ENCODE results near the gene UPF1.

Gene UPF1

DNA sequence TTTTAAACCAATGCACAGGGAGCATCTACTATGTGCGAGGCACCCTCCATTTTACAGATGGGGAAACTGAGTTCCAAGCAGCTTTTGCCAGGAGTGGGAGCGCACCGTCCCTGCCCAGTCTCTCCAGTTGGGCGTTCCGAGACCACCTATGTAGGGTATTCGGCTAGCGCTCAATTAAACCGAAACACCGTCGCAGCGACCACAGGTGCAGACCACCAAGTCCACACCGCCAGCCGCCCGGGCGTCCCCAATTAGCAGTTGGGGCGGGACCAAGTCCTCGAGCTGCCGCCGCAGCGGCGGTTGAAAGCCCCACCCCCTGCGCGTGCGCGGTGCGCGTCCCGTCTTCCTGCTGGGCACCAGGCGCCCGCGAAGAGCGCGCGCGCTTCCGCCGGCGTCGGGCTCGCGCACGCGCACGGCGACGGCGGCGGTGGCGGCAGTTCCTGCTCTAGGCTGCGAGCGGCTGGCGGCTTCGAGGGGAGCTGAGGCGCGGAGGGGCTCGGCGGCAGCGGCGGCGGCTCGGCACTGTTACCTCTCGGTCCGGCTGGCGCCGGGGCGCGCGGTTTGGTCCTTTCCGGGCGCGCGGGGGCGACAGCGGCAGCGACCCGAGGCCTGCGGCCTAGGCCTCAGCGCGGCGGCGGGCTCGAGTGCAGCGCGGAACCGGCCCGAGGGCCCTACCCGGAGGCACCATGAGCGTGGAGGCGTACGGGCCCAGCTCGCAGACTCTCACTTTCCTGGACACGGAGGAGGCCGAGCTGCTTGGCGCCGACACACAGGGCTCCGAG, at the start of gene UPF1:
TSS of gene UPF1 (plus strand) at position 436 of the 782 bp plus-strand sequence. CDS start at position 687, 251 bp downstream.
- peak; percentile 89 for DNase-seq (ENCODE audit: low read depth)
- TF ChIP-seq, protein P1, sequence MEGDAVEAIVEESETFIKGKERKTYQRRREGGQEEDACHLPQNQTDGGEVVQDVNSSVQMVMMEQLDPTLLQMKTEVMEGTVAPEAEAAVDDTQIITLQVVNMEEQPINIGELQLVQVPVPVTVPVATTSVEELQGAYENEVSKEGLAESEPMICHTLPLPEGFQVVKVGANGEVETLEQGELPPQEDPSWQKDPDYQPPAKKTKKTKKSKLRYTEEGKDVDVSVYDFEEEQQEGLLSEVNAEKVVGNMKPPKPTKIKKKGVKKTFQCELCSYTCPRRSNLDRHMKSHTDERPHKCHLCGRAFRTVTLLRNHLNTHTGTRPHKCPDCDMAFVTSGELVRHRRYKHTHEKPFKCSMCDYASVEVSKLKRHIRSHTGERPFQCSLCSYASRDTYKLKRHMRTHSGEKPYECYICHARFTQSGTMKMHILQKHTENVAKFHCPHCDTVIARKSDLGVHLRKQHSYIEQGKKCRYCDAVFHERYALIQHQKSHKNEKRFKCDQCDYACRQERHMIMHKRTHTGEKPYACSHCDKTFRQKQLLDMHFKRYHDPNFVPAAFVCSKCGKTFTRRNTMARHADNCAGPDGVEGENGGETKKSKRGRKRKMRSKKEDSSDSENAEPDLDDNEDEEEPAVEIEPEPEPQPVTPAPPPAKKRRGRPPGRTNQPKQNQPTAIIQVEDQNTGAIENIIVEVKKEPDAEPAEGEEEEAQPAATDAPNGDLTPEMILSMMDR (conservative IDR thresholded peaks at IDR 0.05; ENCODE audit: low read depth, low read length): no peak
- H3K4me3 ChIP-seq (ENCODE audit: low read depth, low read length): peak within 1 kb of the TSS; percentile 83

DNA sequence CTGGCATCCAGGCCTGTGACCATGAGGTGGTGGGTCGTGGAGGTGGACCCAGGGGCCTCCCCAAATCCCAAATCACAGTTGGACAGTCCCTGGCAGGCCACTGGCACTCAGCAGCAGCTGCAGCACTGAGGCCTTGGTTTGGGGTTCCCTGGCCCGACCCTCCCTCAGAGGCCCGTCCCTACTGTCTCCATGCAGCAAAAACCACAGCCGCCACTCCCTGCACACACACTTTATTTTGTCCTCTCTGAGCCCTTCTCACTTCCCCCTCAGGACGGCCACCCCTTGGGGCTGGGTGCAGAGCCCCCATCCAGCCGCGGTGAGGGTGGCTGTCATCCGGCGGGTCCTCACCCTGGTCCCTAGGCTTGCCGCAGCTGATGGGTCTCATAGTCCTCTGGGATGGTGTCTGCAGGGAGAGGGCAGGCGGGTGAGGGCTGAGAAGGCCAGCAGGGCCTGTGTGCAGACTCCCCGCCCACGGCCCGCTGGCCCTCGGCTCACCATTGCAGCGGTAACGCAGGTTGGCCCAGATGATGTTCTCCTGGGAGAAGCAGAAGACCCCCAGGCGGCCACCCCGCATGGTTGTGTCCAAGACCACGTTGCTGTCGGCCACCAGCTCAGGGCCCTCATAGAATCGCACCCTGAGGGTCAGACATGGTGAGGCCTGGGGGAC, 49.1 kb upstream of the UPF1 start:
- H3K4me3 ChIP-seq (ENCODE audit: low read depth, low read length): no peak overlapping the region
- DNase-seq (ENCODE audit: low read depth): no peak
- TF ChIP-seq, protein P1 (conservative IDR thresholded peaks at IDR 0.05; ENCODE audit: low read depth, low read length): no peak

DNA sequence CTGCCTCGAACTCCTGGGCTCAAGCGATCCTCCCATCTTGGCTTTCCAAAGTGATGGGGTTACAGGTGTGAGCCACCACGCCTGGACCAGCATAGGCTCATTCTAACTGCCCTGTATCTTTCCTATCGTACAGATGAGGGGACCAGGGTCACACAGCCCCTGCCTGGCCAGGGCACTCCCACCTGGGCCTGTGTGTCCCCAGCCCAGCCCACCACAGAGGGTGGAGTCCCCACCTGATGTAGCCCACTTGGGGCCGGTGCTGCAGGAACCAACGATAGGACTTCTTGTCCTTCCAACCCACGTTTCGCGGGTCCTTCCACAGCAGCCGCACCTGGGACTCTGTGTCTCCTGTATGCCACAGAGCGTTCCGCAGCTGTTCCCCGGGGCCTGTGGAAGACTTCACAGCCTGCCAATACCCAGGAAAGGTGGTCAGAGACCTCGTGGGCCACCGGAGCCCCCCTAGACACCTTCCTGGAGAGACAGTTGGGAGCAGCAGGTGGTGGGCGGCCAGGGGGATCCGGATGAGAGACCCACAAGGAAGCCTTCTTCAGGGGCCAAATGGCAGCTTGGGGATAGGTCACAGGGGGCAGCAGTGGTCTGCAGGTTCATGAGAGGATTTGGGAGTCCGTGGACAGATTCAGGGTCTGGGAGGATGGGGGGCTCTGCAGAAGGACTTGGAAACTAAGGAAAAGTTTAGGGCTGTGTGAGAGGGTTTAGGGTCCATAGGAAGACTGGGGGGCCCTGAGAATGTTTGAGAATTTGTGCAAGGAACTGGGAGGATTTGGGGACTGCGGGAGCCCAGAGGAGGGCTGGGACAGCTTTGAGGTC, 47.6 kb upstream of the UPF1 start:
- H3K4me3 ChIP-seq (ENCODE audit: low read depth, low read length): no peak overlapping the region
- TF ChIP-seq, protein P1 (conservative IDR thresholded peaks at IDR 0.05; ENCODE audit: low read depth, low read length): no peak
- no peak for DNase-seq (ENCODE audit: low read depth)

DNA sequence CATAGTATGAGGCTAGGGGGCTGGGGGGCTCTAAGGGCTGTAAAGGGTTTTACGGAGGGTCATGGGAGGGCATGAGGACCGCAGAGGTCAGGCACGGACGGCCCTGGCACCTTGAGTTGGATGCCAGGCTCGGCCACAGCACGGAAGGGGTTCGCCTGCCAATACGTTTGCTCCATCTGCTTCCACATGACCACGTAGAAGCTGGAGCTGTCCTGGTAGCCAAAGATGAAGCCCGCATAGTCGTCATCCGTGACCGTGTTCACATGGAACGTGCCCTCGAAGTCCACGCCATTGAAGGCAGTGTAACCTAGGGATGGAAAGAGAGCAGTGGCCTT, 47.0 kb upstream of the UPF1 start:
- DNase-seq (ENCODE audit: low read depth): no peak
- H3K4me3 ChIP-seq (ENCODE audit: low read depth, low read length): no peak overlapping the region
- TF ChIP-seq, protein P1 (conservative IDR thresholded peaks at IDR 0.05; ENCODE audit: low read depth, low read length): no peak

DNA sequence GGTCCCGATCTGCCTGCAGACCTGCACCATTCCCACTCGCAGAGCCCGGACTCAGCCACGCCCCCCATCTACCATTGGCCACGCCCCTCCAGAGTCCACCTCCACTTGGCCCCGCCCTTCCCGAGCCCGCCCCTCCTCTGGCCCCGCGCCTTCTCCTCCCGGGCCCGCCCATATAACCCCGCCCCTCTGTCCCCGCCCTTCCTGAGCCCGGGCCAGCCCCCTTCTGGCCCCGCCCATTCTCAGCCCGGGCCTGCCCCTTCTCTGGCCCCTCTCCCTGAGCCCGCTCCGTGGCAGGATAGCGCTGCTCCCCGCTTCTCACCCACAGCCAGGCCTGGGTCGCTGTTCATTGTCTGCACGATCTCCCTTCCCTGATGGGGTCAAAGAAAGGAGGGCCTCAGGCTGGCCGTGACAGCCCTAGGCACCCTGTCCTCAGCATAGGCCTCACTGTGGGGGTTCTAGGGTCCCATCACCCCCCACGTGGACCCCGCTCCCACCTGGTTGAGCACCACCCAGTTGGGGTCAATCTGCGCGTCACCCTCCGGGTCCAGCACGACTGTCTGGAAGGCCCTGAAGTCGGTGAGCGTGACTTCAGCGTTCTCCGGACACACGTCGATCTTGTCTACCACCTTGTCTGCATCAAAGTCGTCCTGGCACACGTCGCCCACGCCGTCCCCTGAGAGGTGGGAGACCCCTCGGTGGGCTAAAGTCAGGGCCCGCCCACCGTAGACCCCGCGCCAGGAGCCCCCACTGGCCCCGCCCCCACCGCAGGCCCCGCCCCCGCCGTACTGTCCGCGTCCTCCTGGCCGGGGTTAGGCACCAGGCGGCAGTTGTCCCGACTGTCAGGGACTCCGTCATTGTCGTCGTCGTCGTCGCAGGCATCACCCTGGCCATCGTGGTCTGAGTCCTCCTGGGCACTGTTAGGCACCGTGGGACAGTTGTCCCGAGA, 46.3 kb upstream of the UPF1 start:
- TF ChIP-seq, protein P1 (conservative IDR thresholded peaks at IDR 0.05; ENCODE audit: low read depth, low read length): no peak
- peak; percentile 44 for DNase-seq (ENCODE audit: low read depth)
- H3K4me3 ChIP-seq (ENCODE audit: low read depth, low read length): no peak overlapping the region
